HG02798 (cell line): Measurements from ENCODE around the gene ANTXRL.
"Not testable (repeated sequence)": the region's sequence is repeated elsewhere in the genome, so short reads cannot be mapped to it uniquely, and the experiment has no call there.

Experiments
- ATAC-seq: cut with Tn5 transposase; IDR thresholded peaks from one replicate; pipeline ENCODE4 v1.9.1; 2021; ENCODE audit warnings: mild to moderate bottlenecking; ENCODE audit not compliant: unreplicated experiment, poor library complexity

Gene ANTXRL

GRCh38 chr10:46286991-46287693 is at the start of gene ANTXRL:
ANTXRL (plus strand) TSS chr10:46286997; CDS start chr10:46287263, 266 bp downstream.
- ATAC-seq, result no peak

- ATAC-seq, result no peak
Observed at GRCh38 chr10:46237815-46238510, 48.8 kb upstream of the ANTXRL start.

- ATAC-seq, result no peak
Observed at GRCh38 chr10:46239247-46239646, 47.5 kb upstream of the ANTXRL start.

GRCh38 chr10:46239993-46240683 is 46.7 kb upstream of the ANTXRL start:
- ATAC-seq, result no peak

- ATAC-seq, result no peak
Observed at GRCh38 chr10:46240684-46241565, 45.9 kb upstream of the ANTXRL start.

GRCh38 chr10:46245381-46245900 is 41.4 kb upstream of the ANTXRL start:
- no peak for ATAC-seq

GRCh38 chr10:46246400-46247180 is 40.2 kb upstream of the ANTXRL start:
- not testable (repeated sequence) for ATAC-seq

GRCh38 chr10:46247181-46247475 is 39.7 kb upstream of the ANTXRL start:
- ATAC-seq, result no peak

GRCh38 chr10:46247808-46248569 is 38.8 kb upstream of the ANTXRL start:
- ATAC-seq, result no peak

GRCh38 chr10:46248651-46249146 is 38.1 kb upstream of the ANTXRL start:
- ATAC-seq, result no peak

- not testable (repeated sequence) for ATAC-seq
Observed at GRCh38 chr10:46249617-46250344, 37.0 kb upstream of the ANTXRL start.

GRCh38 chr10:46250481-46250880 is 36.3 kb upstream of the ANTXRL start:
- ATAC-seq, result no peak

- ATAC-seq, result no peak
Observed at GRCh38 chr10:46250898-46251856, 35.6 kb upstream of the ANTXRL start.

GRCh38 chr10:46251857-46252847 is 34.6 kb upstream of the ANTXRL start:
- no peak for ATAC-seq

GRCh38 chr10:46253076-46254006 is 33.5 kb upstream of the ANTXRL start:
- no peak for ATAC-seq
